IPS DF 19.7 (cell line): Measurements from ENCODE around the gene ENPP7.

Source experiments
- DNase-seq: peaks from one replicate; pipeline ENCODE4 v3.0.0-alpha.2; 2013; ENCODE audit warnings: low read depth, low spot score

The ENPP7 gene

GRCh38 chr17:79704691-79705090 lies 26.1 kb upstream of the ENPP7 start:
- DNase-seq = no peak

- DNase-seq = no peak
Observed at GRCh38 chr17:79705674-79706073, 25.1 kb upstream of the ENPP7 start.

- DNase-seq = no peak
Observed at GRCh38 chr17:79706931-79707850, 23.6 kb upstream of the ENPP7 start.

GRCh38 chr17:79707931-79708891 lies 22.5 kb upstream of the ENPP7 start:
- no peak for DNase-seq

GRCh38 chr17:79711715-79712305 lies 18.9 kb upstream of the ENPP7 start:
- DNase-seq = no peak

GRCh38 chr17:79713391-79713790 lies 17.4 kb upstream of the ENPP7 start:
- DNase-seq = no peak

- DNase-seq = no peak
Observed at GRCh38 chr17:79714176-79715097, 16.3 kb upstream of the ENPP7 start.

- no peak for DNase-seq
Observed at GRCh38 chr17:79715098-79715942, 15.4 kb upstream of the ENPP7 start.

GRCh38 chr17:79715943-79716797 lies 14.6 kb upstream of the ENPP7 start:
- no peak for DNase-seq

- no peak for DNase-seq
Observed at GRCh38 chr17:79720705-79721292, 9.9 kb upstream of the ENPP7 start.

GRCh38 chr17:79721993-79722671 lies 8.6 kb upstream of the ENPP7 start:
- no peak for DNase-seq

- DNase-seq = no peak
Observed at GRCh38 chr17:79722787-79723186, 8.0 kb upstream of the ENPP7 start.

- DNase-seq = peak; percentile 82
Observed at GRCh38 chr17:79728169-79728907, 2.4 kb upstream of the ENPP7 start.

- DNase-seq = no peak
Observed at GRCh38 chr17:79728908-79729471, 1.8 kb upstream of the ENPP7 start.

- DNase-seq = no peak
Observed at GRCh38 chr17:79729761-79730160, 982 bp upstream of the ENPP7 start.

- no peak for DNase-seq
Observed at GRCh38 chr17:79730437-79730768, 340 bp upstream of the ENPP7 start.

GRCh38 chr17:79732254-79732653 lies 1.5 kb downstream of the ENPP7 start:
- no peak for DNase-seq
